GM21825 (cell line): Measurements from ENCODE around the gene ZIC4.

Experiments used
- ATAC-seq: cut with Tn5 transposase; IDR thresholded peaks from one replicate; pipeline ENCODE4 v1.9.1; 2021; ENCODE audit warnings: mild to moderate bottlenecking, moderate library complexity; ENCODE audit not compliant: unreplicated experiment

Gene ZIC4

DNA sequence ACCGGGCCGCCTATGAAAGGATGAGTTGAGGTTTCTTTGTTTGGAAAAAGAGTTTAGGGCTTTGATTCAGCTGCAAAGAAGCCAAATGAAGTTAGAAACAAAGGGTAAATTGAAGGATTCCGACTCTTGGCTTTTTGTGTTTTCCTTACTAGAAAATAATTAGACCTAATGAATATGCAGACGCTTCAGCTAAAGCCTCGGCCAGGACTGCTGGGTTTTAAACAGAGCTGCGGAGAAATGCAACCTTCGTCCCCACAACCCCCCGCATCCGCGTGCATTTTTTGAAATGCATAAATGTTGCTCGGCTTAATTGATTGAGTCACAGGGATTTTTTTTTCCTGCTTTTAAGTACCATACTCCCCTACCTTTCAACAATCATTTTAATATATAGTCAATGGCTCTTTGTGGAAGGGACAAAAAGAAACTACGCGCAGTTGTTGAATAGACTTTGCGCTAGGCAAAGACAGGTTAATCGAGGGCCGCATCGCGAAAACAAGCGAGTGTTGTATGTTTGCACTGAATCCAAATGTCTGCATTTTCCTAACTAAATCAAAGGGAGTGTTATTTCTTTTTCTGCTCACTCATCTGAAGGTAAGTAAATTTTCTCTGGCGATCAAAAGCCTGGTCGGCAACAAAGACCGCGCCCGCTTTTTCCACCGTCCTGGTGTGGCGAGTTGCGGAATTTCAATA is 1.3 kb upstream of the ZIC4 start:
- no peak for ATAC-seq

DNA sequence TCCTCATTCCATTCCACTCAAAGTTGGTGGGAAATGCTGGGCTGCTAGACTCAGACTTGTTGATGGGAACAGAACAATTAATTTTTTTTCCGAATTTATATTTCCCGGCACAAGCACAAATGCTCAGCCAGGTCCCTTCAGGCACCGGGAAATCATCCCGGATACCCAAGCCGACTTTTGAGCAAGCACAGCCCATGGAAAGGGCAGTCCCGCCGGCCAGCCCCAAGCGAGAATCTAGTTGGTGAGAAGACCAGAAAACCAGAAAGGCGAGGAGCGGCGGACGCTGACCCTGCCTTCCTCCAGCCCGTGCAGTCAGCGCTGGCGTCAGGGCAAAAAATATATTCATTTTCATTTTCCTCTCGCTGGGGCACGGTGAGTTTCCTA is 763 bp upstream of the ZIC4 start:
- ATAC-seq = no peak

DNA sequence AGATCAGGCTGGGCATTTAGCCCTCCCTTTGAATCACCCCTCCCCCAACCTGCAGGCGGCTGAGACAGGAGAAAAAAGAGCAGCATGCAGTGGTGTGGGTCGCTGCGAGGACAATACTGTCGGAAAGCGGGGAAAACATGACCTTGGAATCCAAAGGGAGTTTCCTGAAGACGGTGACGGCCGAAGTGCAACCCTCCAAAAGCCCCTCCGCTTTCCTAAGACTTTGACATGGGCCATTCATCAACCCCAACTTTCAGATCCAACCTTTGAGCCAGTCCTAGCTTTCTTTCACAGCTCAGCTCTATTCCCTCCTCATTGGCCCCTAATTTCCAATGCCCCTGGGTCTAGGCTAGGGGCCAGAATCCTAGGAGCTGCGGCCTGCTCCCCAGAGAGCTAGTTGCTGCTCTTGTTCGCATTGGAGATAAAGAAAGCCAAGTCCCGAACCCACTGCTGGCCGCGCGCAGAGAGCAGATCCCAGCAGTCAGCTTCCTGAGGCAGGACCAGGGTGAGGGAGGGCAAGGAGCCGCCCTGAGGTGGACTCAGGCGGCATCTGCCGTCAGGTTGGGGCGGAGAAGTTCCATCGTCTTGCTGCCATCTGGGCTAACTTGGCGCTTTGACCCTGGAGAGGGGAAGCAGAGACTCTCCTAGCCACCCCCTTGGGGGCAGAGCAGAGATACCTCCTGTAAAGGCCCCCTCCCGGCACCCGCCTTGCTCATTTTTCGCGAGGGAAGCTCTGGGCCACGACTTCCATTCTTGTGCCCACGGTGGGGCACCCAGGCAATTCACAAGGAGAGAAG is 914 bp downstream of the ZIC4 start:
- ATAC-seq = no peak

DNA sequence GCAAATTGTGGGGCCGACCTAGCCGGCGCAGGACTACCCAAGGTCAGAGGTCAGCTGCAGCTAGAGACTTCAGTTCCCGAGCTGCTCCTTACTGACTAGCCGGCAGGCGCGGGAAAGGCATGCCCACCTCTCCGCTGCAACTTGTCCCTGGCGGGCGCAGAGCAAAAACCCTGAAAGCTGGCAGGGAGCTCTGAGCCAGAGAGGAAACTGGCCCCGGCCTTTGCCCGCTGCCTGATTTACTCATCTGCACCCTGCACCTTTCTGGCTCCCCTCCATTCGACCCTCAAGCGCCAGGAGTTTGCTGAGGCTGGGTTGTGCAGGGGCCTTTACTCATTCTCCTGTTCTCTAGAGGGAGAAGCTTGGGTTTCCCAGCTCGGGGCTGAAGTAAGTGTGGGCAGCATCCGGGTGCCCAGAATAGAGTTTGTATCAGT is 1.5 kb downstream of the ZIC4 start:
- no peak for ATAC-seq

DNA sequence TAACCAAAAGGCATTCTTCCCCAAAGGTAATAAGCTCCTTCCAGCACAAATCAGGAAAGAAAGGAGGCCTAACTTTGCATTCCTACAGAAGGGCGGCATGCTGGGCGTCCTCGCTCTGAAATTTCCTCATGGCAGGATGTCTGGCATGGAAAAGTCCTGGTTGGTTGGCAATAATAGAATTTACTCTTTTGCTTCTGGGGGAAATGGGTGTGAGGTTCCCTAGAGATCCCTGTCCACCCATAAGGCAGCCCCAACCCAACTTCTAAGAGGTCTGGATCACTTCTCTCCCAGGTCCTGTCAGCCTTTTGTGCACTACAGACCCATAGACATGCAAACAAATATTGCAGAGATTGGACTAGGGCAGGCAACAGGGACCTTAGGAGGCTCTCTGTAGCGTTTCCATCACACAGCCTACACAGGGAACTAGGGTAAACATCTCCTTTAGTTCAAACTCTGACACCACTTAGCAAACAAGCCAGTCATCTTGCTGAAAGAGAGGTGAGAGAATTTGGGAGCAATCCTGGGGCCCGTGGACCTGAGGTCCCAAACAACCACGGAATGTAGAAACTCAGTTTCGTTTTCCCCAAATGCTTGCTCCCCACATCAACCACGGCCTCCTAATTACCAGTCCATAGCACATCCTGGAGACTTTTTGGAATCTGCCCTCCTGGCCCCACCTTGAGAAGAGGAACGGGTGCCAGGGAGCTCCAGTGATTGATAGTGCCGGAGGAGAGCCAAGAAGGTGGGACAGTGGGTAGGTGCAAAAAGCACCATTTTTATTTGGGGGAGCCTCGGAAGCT is 2.1 kb downstream of the ZIC4 start:
- no peak for ATAC-seq

DNA sequence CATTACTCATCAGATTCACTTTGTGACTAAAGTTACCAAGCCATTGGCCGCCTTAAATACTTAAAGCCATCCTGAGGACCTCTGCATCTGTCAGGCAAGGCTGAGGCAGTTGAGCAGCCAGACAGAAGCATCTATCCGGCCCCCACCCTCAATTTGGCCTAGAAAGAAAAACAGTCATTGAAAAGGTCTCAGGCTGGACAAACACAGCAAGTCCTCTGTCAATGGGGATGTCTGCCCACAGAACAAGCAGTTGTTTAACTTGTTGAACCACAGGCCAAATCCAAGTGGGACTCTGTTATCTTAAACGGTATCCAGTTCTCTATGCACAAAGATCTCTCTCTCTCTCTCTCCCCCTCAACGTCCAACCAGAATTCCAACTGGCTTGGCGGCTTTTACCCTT is 2.8 kb downstream of the ZIC4 start:
- ATAC-seq = no peak

DNA sequence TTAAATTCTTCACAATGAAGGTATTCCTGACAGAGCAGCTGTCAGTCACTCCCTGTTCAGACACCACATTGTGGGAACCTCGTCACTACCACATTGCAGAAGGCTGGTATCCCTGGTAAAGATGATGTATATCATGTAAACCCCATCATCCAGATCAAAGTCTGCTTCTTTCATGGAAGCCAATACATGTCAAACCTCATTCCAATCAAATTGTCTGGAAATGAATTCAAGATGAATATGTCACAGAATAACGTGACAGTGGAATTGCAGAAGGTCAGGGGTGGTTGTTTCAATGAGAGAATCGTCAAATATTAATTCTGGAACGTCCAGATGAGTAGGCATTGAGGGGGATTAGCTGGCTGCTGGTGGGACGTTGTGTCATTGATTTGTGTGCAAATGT is 4.2 kb downstream of the ZIC4 start:
- no peak for ATAC-seq

DNA sequence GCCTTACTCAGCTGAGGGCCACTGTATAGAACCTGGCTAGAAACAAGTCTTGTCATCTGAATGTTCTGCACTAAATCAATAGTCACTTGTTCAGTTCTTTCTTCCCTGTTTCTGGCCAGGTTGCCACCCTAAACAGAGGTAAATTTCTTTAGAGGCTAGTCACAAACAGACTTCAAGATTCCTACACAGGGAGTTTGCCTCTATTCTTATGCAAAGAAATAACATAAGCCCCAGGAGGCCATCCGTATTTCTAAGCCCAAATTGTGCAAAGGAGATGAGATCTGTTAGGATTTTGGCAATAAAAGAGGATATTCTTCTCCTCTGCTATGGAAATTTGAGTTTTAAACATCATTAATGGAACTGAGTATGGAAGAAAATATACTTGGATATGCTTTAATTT is 4.9 kb downstream of the ZIC4 start:
- no peak for ATAC-seq

DNA sequence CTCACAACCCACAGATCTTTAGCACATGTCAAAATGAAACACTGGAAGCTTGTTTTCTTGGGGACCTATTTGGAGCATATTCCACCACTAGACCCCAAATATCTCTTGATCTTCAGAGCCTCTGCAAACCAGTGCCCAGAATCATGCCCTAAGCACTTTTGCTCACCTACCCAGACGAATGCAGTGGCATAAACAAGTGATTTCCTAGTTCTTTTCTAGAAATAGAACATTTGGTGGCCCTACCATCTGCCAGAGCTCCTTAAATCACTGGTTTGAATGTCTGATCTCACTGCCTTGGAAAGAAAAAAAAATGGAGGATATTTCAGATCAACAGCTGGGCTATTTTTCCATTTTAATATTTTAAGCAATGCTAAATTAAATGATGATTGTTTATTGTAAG is 5.3 kb downstream of the ZIC4 start:
- no peak for ATAC-seq

DNA sequence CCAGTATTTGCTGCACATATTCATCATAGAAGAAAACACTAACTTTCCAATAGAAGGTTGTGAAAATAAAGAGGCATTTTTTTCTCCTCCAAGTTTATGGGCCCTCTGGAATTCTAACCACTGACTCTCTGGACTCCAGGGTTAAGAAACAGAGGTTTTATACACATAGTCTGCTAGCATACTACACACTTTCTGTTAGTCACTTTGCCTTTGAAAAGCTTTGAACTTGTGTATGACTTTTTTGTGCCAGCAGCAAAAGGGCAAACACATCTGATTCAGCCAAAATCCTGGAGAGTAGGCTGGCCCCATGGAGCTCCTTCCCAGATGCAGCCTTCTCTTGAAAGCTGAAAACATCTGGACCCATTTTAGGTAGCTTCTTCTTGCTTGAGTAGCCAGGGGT is 6.2 kb downstream of the ZIC4 start:
- no peak for ATAC-seq

DNA sequence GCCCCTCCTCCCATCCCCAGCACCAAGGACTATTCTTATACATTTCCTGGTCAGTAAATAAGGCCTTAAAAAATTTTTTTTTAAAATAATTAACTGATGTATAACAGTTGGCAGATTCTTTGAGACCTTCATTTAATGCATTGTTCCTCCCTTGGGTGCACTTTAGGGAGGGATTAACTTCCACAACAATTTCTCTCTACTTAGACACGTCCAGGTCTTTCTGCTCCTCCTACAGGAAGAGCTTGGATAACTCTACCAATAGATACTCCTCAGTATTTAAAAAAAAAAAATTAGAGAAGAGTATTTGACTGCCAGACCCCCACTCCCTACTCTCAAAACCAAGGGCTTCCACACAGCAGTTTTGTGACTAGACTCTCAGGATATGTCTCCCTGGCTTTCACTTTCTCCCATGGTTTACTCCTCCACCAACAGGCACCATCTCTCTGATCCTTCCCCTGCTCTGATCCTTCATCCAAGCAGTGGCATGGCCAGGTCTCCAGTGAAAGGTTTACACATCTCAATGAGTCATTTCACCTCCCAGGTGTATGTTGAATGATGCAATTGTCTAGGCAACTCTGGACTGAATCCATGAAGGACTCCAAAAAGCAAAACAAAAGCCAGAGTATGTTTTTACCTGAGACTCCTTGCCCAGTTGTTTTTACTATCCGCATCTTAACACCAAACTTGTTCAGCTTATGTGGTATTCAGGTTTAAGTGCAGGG is 7.4 kb downstream of the ZIC4 start:
- no peak for ATAC-seq

DNA sequence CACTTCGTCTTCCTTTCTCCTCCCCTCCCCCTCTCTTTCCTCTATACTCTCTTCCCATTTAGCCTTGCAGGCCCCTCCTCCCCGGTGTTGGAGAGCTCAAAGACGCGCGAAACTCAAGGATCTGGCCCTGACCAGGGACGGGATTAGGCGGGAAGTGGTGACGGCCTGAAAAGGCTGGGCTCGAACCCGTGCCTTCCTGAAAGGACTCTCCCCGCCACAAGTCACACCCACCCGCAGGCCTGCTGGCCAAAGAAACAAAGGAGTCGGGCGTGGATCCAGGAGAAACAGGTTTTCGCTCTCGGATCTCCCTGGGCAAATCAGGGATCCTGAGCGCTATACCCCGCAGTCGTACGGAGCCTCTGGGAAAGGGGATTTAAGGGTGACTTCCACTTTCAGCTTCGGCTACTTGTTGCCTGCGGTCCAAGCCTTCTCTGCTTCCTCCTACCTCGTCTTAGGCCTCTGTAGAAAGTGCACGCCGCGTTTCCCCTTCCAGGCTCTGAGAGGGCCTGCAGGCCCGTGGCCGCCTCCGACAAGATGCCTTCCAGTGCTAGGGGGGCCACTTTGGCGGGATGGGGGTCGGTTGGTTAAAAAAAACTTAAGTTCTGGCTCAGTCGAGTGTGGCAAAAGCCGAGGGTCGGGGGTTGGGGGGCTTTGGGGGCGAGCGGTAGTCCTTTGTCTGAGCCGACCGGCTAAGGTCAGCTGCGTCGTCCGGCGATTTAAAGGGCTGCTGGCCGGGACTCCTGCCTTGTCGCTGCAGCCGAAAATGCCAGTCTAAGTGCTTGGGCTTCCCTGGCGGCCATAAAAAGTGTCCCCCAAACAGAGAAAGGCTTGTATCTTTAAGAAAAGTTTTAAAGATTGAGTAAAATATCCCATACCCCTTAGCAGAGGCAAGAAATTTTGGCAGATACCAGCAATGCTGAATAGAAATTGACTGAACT is 8.2 kb downstream of the ZIC4 start:
- ATAC-seq = no peak

DNA sequence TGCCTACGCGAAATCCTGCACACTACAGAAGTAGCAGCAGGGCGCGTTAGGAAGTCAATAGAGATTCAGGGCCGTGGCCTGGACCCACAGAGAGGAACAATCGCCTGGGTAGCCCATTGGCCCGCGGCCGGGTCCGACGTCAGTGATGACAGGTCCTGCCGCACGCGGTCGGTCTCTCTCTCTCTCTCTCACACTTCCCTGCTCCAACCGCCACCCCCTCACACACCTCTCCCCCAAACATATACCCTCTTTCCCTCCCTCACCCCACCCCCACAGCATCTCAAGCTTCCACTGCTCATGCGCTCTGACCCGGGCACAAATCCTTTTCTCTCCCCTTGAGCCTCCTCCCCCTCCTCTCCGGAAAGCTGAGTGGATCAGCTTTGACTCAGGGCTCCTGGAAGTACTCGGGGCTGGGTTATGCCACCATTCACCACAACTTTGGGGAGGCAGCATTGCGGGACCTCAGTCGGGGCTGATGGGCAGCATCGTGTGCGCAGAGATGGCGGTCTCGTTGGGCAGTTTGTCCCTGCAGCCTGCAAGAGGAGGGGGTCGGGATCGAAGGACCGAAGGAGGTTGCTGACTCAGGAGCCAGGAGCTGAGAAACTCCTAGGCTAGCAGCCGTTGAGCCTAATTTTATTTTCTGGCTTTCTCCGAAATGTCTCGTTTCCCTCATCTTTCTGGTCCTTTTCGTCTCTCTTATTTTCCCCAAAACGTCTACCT is 9.0 kb downstream of the ZIC4 start:
- no peak for ATAC-seq

DNA sequence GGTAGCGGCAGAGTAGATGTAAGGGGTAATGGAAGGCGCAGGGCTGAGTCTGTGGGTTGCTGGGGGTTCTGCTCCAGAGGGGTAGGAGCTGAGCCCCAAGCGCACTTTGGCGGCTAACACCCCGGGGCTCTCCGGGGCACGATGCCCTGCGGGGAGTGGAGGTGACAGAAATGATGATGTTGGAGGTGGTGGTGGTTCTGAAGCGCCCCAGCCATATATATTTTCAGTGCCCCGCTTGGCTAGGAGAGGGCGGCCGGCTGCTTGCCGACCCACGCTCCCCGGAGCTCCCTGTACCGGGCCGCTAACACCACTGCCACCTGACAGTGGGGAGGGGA is 9.7 kb downstream of the ZIC4 start:
- no peak for ATAC-seq

DNA sequence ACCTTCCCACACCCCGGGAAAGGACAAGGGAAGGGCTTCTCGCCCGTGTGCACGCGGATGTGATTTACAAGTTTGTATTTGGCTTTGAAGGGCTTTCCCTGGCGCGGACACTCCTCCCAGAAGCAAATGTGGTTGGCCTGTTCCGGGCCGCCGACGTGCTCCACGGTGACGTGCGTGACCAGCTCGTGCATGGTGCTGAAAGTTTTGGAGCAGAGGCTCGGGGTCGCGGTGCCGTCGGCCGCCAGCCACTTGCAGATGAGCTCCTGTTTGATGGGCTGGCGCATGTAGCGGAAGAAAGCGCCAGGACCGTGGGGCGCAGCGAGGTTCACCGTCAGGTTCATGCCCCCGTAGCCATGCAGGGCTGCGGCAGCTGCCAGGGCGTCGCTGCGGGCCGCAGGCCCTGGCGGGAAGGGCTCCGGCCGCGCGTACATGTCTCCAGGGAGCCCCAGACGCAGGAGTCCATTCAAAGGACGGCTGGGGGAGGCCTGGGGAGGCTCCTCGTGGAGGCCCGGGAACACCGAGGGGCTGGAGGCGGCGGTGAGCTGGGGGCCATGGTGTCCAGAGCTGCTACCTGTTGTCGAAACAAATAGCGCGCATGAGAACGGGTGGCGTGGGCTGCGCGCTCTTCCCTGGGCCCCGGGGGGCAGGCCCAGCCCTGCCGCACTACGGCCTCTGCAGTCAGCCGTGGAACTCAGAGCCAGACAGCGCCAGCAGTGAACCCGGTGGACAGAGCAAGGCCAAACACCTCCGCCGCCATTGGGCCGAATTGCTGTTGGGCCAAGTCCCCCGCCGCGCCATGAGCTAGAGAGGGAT is 10.2 kb downstream of the ZIC4 start:
- no peak for ATAC-seq

DNA sequence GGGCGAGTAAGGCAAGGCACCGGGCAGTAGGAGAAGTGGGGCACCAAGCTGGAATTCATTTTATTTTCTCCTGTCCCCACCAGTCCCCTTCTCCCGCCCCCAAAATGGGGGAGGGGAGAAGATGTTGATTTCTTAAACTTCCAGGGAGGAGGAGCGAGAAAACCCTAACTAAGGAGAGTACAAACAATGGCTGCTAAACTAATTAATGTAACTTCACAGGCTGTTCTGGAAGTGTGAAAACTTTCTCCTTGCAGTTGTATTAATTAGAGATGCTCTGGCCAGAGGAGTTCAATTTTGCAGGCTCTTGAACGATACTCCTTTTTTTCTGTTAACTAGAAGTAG is 11.5 kb downstream of the ZIC4 start:
- ATAC-seq = no peak

DNA sequence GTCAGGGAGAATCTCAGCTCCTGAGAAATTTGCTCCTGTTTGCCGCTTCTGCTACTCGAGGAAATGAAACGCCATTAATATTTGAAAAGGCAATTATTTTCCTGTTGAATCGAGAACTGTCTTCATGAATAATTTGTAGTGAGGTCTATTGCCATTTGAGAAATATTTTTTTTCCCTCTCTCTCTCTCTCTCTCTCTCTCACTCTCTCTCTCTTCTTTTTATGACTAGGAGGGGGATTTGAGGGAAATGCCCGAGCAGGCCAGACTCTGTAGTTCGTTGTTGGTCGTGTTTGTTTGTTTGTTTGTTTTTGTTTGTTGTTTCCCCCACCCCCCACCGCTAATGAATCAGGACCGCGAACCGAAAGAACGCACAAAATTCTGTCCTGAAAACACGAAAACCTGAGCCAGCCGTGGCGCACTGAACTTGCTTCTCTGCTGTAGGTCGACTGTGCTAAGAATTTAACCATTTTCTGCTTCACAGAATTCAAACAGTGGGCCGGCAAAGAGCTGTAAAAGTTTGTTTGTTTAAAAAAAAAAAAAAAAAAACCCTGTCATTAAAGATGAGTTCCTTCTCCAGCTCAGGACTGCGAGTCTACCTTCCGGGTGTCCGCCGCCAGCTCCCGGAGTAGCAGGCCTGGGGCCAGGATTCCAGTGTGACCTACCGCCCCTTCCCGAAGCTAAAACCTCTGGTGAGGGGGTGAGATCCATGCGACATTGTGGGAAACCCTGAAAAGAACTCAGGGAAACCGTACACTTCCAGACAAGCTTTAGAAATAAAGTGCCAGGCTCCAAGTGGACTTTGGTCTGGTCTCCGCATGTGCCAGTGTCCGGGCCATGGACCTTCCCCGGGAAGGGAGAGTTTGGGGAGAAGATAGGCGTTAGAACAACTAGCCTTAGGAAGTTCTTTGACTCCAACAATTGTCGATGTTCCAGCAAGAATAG is 12.1 kb downstream of the ZIC4 start:
- no peak for ATAC-seq
